Activated T-helper 1 cell treated with anti-CD3 and anti-CD28 coated beads, Interleukin-12 subunit alpha, Interleukin-12 subunit beta, Interleukin-2, Interleukin-4 antibody, amounts not matched to agents 30 ng/mL and 10 ng/mL and 1 ng/mL, durations not matched to agents 14 hours and 24 hours and 36 hours (primary cell): ENCODE data around the gene ZP2. TPM values are rescaled to one million over a fixed set of nuclear protein-coding genes. Genes with fewer than 3 reads are reported as not detected.

ENCODE experiments used
- total RNA-seq: library from RNA; stranded (reverse); gene quantifications from 2 replicates; pipeline ENCODE4 v1.2.3, GENCODE V29; 2022

The ZP2 gene
- total RNA-seq, 1 donor from 2014 or later, result not detected

Other genes starting within 250 kb of the ZP2 start
- 0.02 TPM in 1 of 2 replicates, not detected in the other for gene DNAH3, start 60.7 kb downstream of the ZP2 start, total RNA-seq
- gene LDAF1, start 52.9 kb downstream of the ZP2 start, total RNA-seq, result 6.5 and 6.6 TPM in 2 replicates
- not detected in 2 replicates for gene ANKS4B, start 22.1 kb upstream of the ZP2 start, total RNA-seq
- gene CRYM, start 66.7 kb upstream of the ZP2 start, total RNA-seq, result not detected in 2 replicates